LNCaP clone FGC (cell line): ENCODE measurements around the gene SULT1C2.

ENCODE experiments used
- DNase-seq: peaks from one replicate; pipeline ENCODE4 v3.0.0-alpha.2; 2011; ENCODE audit warnings: low read depth
- H3K4me3 ChIP-seq: 2 replicates; pipeline ENCODE4 v1.5.1; 2011; ENCODE audit warnings: mild to moderate bottlenecking, low read depth, low read length, control low read depth
- TF ChIP-seq, protein P1 (sequence below): IDR thresholded peaks from 2 replicates; pipeline ENCODE4 v1.5.1; 2012; ENCODE audit warnings: mild to moderate bottlenecking; ENCODE audit not compliant: control insufficient read depth, insufficient read depth; ENCODE audit errors: extremely low read depth

Gene SULT1C2

DNA sequence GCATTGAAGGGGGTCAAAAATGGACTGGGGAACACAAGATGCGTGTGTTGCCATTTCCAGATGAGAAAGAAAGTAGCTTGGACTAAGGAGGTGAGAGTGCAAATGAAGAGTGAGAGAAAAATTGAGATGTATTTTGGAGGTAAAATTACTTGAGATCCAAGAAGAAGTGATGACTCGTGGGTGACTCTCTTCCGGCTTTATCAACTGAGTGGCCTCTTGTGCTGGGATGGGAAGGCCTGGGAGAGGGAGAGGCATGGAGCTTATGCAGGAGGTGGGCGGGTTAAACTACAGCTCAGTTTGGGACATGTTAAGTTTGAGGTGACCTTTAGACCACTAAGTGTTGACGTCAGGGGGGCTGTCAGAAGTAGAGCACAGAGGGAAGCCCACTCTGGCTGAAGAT lies 34.9 kb downstream of the SULT1C2 start:
- DNase-seq = no peak

DNA sequence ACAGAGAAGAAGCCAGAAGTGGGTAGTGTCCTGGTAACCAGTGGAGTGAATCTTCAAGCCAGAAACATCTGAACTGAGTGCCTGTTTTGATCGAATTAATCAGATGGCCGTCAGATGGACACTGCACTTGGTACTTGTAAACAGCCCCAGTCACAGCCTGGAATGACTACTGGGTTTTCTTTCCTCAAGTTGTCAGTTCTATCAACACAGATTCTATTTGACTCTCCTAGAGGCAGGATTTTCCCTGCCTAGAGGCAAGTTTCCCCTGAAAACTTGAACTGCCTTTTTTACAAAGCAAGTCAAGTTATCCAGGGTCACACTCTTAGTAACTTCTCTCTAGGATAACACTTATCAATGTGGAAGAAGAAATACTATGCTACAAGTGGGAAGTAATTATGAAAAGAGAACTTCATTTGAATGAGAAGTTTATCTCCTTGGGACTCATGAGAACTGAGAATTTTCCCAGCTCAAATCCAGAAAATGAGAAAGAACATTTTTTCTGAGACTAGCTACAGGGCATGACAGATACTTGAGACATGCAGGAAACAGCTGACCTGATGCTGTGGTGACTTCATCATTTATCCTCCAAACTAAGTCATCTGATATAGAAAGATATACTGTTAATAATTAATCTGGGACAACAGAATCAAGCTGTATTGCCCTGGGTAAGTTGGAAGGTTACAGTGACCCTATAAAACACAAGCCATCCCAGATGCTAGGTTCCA lies 36.0 kb downstream of the SULT1C2 start:
- no peak for DNase-seq
- TF ChIP-seq, protein P1, sequence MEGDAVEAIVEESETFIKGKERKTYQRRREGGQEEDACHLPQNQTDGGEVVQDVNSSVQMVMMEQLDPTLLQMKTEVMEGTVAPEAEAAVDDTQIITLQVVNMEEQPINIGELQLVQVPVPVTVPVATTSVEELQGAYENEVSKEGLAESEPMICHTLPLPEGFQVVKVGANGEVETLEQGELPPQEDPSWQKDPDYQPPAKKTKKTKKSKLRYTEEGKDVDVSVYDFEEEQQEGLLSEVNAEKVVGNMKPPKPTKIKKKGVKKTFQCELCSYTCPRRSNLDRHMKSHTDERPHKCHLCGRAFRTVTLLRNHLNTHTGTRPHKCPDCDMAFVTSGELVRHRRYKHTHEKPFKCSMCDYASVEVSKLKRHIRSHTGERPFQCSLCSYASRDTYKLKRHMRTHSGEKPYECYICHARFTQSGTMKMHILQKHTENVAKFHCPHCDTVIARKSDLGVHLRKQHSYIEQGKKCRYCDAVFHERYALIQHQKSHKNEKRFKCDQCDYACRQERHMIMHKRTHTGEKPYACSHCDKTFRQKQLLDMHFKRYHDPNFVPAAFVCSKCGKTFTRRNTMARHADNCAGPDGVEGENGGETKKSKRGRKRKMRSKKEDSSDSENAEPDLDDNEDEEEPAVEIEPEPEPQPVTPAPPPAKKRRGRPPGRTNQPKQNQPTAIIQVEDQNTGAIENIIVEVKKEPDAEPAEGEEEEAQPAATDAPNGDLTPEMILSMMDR = no peak
- no peak overlapping the region for H3K4me3 ChIP-seq

More for the DNA sequence above, 34.9 kb downstream of the SULT1C2 start:
- H3K4me3 ChIP-seq = no peak overlapping the region
- TF ChIP-seq, protein P1 = no peak

DNA sequence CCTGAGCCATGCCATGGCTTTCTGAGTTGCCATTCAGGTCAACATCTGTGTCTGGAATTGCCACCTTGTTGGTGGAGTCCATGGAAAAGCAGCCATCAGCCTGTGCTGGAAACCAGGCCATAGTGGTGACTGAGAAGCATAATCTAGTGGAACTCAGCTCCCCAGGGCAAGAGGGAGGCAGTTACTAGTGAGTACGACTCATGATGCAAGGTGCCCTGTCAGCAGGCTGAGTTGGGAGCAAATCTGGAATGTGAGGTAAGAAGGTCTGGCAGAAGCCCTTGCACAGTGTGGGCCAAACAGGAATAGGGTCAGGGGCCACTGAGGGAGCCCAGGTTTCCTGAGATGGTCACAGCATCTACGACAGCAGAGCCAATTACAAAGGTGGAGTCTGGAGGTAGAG lies 37.1 kb downstream of the SULT1C2 start:
- TF ChIP-seq, protein P1 = no peak
- DNase-seq = no peak
- H3K4me3 ChIP-seq = no peak overlapping the region

DNA sequence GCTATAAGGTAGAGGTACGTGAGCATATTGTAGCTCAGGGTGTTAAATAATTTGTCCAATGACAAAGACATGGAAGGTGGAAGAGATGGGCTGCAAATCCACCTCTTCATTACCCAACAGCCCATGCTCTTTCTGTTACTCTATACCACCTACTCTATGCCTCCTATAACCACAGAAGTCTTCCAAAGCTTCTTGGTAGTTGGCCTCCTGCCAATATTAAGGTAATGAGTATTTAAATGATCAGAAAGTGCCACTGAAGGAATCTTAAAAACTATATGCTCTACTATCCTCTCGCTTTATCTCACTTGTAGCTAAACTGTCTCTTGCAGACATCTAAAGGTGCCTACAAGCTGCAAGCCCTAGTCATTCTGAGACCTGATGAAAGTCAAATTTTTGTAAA lies 41.1 kb downstream of the SULT1C2 start:
- TF ChIP-seq, protein P1 = no peak
- no peak for DNase-seq

DNA sequence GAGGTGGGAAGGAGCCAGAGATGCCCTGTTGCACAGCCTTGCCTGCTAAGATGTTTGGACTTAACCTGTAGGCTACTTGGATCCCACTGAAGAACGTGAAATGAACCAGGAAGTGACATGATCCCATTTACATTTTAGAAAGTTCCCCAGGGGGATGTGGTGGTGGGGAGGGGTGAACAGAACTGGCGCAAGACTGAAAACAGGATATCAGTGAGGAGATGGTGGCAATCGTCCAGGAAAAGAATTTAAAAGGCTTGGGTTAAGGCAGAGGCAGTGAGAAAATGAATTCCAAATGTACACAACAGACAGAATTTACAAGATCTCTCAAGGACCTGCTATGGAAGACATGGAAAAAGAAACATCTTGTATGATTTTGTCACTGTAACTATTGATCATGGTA lies 42.3 kb downstream of the SULT1C2 start:
- no peak overlapping the region for H3K4me3 ChIP-seq
- DNase-seq = no peak
- TF ChIP-seq, protein P1 = no peak

More for the DNA sequence above, 41.1 kb downstream of the SULT1C2 start:
- H3K4me3 ChIP-seq = no peak overlapping the region

DNA sequence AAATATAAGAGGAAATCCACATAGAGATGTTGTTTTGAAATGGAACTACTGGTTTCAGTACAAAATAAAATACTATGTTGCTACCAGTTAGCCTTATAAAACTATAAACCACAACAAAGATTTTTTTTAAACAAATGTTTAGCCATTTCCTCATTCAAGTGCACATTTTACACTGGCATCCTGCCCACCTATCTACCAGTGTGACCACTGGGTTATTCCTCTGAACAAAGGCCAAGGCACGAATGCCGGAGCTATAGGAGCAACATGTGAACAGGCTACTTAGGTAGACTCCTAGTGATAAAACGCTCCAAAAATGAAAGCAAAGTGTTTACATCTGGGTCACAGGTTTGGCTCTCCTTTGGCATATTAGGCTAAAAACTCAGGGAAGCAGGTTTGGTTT lies 57.3 kb downstream of the SULT1C2 start:
- no peak overlapping the region for H3K4me3 ChIP-seq
- TF ChIP-seq, protein P1 = no peak
- DNase-seq = no peak

DNA sequence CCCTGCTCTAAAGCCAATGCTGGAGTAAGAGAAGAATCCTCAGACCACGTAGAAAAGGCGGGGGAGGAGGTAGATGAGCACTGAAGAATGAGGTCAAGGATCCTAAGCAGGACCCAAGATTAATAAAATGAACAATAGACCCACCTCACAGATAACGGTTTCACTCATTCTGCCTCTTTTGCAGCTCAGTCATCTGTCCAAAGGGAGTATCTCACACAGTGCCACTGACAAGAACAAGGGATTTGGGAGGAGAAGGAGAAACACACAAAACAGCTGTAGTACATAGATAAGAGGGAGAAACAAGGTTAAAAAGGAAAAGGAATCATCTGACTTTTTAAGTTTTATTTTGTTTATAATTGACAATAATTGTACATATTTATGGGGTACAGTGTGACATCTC lies 58.1 kb downstream of the SULT1C2 start:
- TF ChIP-seq, protein P1 = no peak
- H3K4me3 ChIP-seq = no peak overlapping the region
- DNase-seq = no peak
